Placental epithelial cell (primary cell): Measurements from ENCODE around the gene SPPL2A. TPM values are rescaled to one million over a fixed set of nuclear protein-coding genes. Genes with fewer than 3 reads are reported as not detected.

Experiments
- small RNA-seq: library from RNA; depleted of rRNA; stranded (forward); fragments of <200 nt; gene quantifications from one replicate; pipeline ENCODE3, GENCODE V24; 2012
- total RNA-seq: library from RNA; depleted of rRNA; stranded (reverse); fragments of >200 nt; gene quantifications from 2 replicates; pipeline ENCODE4 v1.2.3, GENCODE V29; 2012

The SPPL2A gene, protein sequence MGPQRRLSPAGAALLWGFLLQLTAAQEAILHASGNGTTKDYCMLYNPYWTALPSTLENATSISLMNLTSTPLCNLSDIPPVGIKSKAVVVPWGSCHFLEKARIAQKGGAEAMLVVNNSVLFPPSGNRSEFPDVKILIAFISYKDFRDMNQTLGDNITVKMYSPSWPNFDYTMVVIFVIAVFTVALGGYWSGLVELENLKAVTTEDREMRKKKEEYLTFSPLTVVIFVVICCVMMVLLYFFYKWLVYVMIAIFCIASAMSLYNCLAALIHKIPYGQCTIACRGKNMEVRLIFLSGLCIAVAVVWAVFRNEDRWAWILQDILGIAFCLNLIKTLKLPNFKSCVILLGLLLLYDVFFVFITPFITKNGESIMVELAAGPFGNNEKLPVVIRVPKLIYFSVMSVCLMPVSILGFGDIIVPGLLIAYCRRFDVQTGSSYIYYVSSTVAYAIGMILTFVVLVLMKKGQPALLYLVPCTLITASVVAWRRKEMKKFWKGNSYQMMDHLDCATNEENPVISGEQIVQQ
- 38.5 and 122 TPM in 2 replicates for total RNA-seq

DNA sequence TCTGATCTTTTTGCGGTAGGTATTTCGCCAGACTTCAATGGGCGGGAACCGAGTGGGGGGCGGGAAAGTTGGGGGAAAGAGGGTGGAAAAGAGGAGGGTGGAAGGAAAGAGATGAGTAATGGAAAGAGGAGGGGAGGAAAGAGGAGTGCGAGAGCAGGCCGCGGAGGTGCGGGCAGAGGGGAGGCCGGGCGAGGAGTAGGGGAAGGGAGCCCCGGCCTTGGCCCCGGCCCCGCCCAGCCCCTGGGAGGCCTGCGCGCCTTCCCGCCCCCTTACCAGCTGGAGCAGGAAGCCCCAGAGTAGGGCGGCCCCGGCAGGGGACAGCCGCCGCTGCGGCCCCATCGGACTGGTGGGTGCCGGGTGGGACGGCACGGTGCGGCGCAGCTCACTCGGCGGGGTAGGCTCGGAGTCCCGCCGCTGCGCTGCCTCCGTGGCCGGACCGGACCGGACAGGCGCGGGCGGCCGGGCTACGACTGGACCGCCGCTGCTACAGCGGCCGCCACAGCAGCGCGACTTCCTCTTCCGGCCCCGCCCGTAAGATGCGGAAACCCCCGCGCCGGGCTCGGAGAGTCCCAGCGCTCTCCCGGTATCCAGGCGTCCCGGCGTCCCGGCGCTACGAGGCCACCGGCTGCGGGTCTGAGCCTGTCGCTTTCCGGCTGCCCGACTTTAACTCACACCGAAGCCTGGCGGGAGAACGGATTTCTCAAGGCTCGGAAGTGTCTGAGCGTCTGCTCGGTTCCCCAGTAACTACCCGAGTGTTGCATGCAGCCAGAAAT, at the start of gene SPPL2A:
SPPL2A (minus strand) TSS at position 512 of the 773 bp plus-strand sequence; CDS start at position 339, 173 bp downstream.

DNA sequence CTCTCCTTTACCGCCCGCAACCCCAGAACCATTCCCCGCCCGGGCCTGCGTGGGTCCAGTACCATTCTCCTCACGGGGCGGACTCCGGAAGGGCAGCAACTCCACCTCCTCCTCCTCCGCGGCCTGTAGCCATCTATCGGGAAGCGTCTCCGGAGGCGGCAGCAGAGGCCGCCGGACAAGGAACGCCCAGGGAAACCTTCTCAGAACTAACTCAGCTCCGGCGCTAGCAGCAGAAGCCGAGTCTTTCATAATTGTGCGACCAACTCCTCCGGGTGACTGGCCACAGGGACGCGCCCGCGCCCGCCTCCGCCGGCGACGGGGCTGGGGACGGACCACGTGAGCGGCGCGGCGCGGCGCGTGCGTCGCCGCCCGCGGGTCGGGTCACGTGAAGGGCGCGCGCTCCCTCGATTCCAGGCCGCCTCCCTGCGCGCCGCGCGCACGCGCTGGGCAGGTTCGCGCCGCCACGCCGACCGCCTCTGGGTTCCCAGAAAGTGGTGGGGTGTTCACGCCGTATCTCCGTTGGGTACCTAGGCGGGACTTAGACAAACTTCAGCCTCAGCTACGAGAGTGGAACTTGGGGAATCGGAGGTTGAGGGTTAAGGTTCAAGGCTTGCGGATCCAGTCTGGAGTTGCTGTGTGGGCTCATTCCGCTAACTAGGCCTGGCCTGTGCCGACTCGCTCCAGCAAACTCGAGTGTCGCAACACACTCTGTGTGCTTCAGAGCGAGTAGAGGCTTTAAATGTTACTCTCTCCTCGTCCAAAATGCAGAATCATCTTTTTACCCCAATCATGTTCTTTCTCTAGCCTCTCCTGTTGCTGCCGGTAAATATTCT, 78.8 kb downstream of the SPPL2A start, which contains the start of gene TRPM7:
TRPM7 (minus strand) TSS at position 329 of the 833 bp plus-strand sequence; CDS start at position 65, 264 bp downstream.

Small RNA genes lying within 50 kb of the gene (small RNA-seq; reads per million reads assigned to genes)
- gene AC012100.1: not detected
- gene RN7SL354P: not detected

Other genes starting within 250 kb of the SPPL2A start
- not detected in 2 replicates for gene USP50, start 219.0 kb downstream of the SPPL2A start, total RNA-seq
- gene TRPM7, start 78.9 kb downstream of the SPPL2A start, total RNA-seq: 60.9 and 62.8 TPM in 2 replicates
- 7.1 and 15.0 TPM in 2 replicates for gene AP4E1, start 143.0 kb upstream of the SPPL2A start, total RNA-seq